ENCODE data around the gene C1D.
"Not testable (repeated sequence)": the region's sequence is repeated elsewhere in the genome, so short reads cannot be mapped to it uniquely, and the experiment has no call there.

Gene C1D

GRCh38 chr2:67999332-67999731 is 63.5 kb downstream of the C1D start:
- no peak for DNase-seq (ENCODE audit: low read depth)

GRCh38 chr2:67997903-67998302 is 64.9 kb downstream of the C1D start:
- no peak for DNase-seq (ENCODE audit: low read depth)

- DNase-seq (ENCODE audit: low read depth): no peak
These were observed 65.3 kb downstream of the C1D start for GRCh38 chr2:67997528-67997900.

- DNase-seq (ENCODE audit: low read depth): no peak
These were observed 65.9 kb downstream of the C1D start for GRCh38 chr2:67996772-67997527.

GRCh38 chr2:67994716-67995115 is 68.1 kb downstream of the C1D start:
- DNase-seq (ENCODE audit: low read depth): no peak

- DNase-seq (ENCODE audit: low read depth): not testable (repeated sequence)
These were observed 68.7 kb downstream of the C1D start for GRCh38 chr2:67994069-67994468.

- DNase-seq (ENCODE audit: low read depth): no peak
These were observed 69.5 kb downstream of the C1D start for GRCh38 chr2:67993329-67993728.

- no peak for DNase-seq (ENCODE audit: low read depth)
These were observed 71.3 kb downstream of the C1D start for GRCh38 chr2:67991456-67991855.
